Osteoblast (primary cell): Measurements from ENCODE around the gene AUTS2. TPM values are rescaled to one million over a fixed set of nuclear protein-coding genes. Genes with fewer than 3 reads are reported as not detected.

Source experiments
- DNase-seq: peaks from one replicate; pipeline ENCODE4 v3.0.0; 2011; ENCODE audit warnings: low spot score, mixed read lengths; ENCODE audit not compliant: insufficient read length; ENCODE audit errors: missing footprints
- H2AFZ ChIP-seq: 2 replicates; pipeline ENCODE4 v1.6.0; 2011; ENCODE audit warnings: mild to moderate bottlenecking, low read length
- H3K27ac ChIP-seq: 2 replicates; pipeline ENCODE4 v1.5.1; 2011; ENCODE audit warnings: mild to moderate bottlenecking, low read depth, low read length, moderate library complexity
- H3K27me3 ChIP-seq: 2 replicates; pipeline ENCODE4 v1.6.0; 2012; ENCODE audit warnings: mild to moderate bottlenecking, control low read depth, inconsistent platforms, low read length, moderate library complexity; ENCODE audit not compliant: insufficient read depth
- H3K36me3 ChIP-seq: 2 replicates; pipeline ENCODE4 v1.5.1; 2011; ENCODE audit warnings: mild to moderate bottlenecking, low read length, control low read depth, moderate library complexity; ENCODE audit not compliant: insufficient read depth
- H3K4me1 ChIP-seq: 2 replicates; pipeline ENCODE4 v1.5.1; 2011; ENCODE audit warnings: mild to moderate bottlenecking, low read length, control low read depth, moderate library complexity; ENCODE audit not compliant: insufficient read depth
- H3K4me2 ChIP-seq: 2 replicates; pipeline ENCODE4 v1.6.0; 2011; ENCODE audit warnings: mild to moderate bottlenecking, low read length; ENCODE audit not compliant: insufficient read depth
- H3K4me3 ChIP-seq: fragments of 200-600 bp; sonication (generic); 3 replicates; pipeline ENCODE4 v1.5.1; 2012; ENCODE audit warnings: mild to moderate bottlenecking, low read length, inconsistent platforms; ENCODE audit not compliant: insufficient read depth
- H3K79me2 ChIP-seq: 2 replicates; pipeline ENCODE4 v1.6.0; 2012; ENCODE audit warnings: mild to moderate bottlenecking, low read length, control low read depth, inconsistent platforms; ENCODE audit not compliant: insufficient read depth
- H3K9me3 ChIP-seq: 2 replicates; pipeline ENCODE4 v1.5.1; 2011; ENCODE audit warnings: low read depth, low read length, control low read depth
- H4K20me1 ChIP-seq: 2 replicates; pipeline ENCODE4 v1.6.0; 2012; ENCODE audit warnings: mild to moderate bottlenecking, low read length, control low read depth; ENCODE audit not compliant: insufficient read depth
- total RNA-seq: library from RNA; depleted of rRNA; stranded (reverse); fragments of >200 nt; gene quantifications from 2 replicates; pipeline ENCODE4 v1.2.3, GENCODE V29; 2012
- TF ChIP-seq, protein P1 (sequence below): IDR thresholded peaks from 2 replicates; pipeline ENCODE4 v1.5.1; 2011; ENCODE audit warnings: mild to moderate bottlenecking, low read depth, low read length, moderate library complexity; ENCODE audit errors: extremely low read depth

The AUTS2 gene
- total RNA-seq, 1 donor, result 15.2 TPM

DNA sequence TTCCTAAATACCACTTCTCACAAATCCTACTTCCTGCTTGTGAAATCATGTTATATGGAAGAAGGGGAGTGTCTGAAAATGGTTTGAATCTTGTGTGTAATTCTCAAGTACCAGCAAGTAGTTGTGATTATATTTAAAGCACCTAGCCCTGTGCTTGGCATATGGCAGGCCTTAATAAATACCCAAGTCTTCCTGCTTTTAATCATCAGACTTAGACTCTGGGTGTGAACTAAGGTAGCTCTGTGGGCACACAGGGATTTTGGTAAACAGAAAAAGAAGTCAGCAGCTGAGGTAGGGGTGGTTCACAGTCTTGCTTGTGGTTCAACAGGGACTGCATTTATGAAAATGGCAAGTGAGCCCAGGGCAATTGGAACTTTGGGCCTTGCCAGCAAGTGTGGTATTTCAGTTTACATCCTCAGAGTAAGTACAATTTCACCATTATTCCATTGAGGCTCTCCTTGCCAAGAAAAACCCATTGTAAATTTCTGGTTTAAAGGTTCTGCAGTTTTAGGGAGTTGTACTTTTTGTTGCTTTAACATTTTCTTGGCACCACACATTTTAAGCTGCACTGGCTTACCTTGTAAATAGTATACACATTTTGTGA, 215.5 kb downstream of the AUTS2 start:
- Histone ChIP-seq H4K20me1 (no peaks in the 10 kb centered on the region), H3K36me3 (no peaks in the 10 kb centered on the region), H3K79me2 (no peaks in the 10 kb centered on the region), H3K4me3 (no peak overlapping the region), H3K27me3 (no peaks in the 10 kb centered on the region), H3K4me2 (peak overlapping the region; percentile 55), H3K4me1 (peaks cover 19% of the 10 kb centered on the region), H2AFZ (peak overlapping the region; percentile 39), H3K27ac (no peak overlapping the region), H3K9me3 (no peaks in the 10 kb centered on the region)
- TF ChIP-seq, protein P1, sequence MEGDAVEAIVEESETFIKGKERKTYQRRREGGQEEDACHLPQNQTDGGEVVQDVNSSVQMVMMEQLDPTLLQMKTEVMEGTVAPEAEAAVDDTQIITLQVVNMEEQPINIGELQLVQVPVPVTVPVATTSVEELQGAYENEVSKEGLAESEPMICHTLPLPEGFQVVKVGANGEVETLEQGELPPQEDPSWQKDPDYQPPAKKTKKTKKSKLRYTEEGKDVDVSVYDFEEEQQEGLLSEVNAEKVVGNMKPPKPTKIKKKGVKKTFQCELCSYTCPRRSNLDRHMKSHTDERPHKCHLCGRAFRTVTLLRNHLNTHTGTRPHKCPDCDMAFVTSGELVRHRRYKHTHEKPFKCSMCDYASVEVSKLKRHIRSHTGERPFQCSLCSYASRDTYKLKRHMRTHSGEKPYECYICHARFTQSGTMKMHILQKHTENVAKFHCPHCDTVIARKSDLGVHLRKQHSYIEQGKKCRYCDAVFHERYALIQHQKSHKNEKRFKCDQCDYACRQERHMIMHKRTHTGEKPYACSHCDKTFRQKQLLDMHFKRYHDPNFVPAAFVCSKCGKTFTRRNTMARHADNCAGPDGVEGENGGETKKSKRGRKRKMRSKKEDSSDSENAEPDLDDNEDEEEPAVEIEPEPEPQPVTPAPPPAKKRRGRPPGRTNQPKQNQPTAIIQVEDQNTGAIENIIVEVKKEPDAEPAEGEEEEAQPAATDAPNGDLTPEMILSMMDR, result no peak
- DNase-seq, result no peak

DNA sequence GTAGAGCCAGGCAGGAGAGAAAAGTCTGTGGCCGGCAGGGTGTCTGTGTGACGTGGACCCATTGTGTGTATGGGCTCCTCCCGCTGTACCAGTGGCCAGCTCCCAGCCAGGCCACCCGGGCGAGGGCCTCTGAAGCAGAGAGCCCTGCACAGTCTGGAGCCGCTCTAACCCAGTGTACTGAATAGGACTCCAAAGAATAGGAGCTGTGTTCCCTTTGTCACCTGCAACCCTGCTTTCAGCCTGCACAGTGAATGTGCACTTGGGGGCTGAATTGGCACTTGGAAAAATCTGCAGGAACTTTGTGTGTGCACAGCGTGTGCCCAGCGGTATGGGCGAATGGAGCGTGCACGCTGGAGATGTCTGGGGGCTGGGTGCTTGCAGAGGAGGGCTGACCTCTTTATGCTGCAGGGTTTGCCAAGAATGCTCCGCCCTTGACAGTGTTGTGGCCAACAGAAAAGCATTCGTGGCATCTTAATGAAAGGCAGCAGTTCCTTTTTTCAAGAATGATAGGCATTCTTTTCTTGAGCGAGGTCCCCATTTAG, 216.2 kb downstream of the AUTS2 start:
- Histone ChIP-seq H2AFZ (peak overlapping the region; percentile 39), H3K4me3 (peak overlapping the region; percentile 24), H3K27me3 (no peaks in the 10 kb centered on the region), H3K4me2 (peak overlapping the region; percentile 55), H3K27ac (no peak overlapping the region), H4K20me1 (no peaks in the 10 kb centered on the region), H3K36me3 (no peaks in the 10 kb centered on the region), H3K4me1 (peaks cover 19% of the 10 kb centered on the region), H3K79me2 (no peaks in the 10 kb centered on the region), H3K9me3 (no peaks in the 10 kb centered on the region)
- TF ChIP-seq, protein P1, result no peak
- peak; percentile 77 for DNase-seq

DNA sequence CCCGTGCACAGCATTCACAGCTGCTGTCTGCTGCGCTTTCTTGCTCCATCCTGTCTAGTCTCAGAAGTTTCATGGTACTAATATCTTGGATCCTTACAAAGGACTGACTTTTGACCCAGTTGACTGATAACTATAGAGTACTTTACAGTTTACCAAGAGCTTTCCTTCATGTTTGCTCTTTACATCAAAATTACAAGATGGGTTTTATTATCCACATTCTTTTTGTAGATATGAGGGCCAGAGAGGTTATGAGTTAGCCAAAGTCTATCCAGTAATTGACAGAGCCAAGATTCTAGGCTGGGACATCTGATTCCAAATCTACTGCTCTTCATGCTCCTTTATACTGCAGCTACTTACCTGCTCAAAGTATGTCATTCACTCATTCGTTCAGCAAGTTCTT, 218.2 kb downstream of the AUTS2 start:
- TF ChIP-seq, protein P1, result no peak
- Histone ChIP-seq H3K79me2 (no peaks in the 10 kb centered on the region), H3K36me3 (no peaks in the 10 kb centered on the region), H3K27ac (no peak overlapping the region), H3K27me3 (no peaks in the 10 kb centered on the region), H3K4me2 (no peak overlapping the region), H3K4me3 (no peak overlapping the region), H2AFZ (no peak overlapping the region), H4K20me1 (no peaks in the 10 kb centered on the region), H3K9me3 (no peaks in the 10 kb centered on the region), H3K4me1 (peaks cover 19% of the 10 kb centered on the region)
- no peak for DNase-seq

DNA sequence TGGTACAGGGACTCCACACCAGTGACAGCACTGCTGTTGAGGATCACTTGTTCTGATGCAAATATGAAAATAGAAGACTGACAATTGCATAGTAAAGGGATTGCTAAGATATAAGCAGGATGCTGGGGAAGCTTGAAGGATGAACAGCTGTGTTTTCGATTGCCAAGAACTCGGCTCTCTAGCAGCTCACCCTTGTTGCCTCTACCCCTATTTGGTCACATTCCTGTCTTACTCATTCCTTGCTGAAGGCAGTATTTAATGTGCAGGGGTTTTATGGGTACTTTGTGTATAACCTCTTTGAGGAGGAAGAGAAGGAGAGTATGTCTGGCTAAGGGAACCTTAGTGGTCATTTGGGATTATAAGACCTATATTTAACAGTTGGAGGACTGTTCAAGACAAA, 218.8 kb downstream of the AUTS2 start:
- Histone ChIP-seq H3K4me1 (peaks cover 19% of the 10 kb centered on the region), H3K79me2 (no peaks in the 10 kb centered on the region), H3K4me2 (no peak overlapping the region), H3K4me3 (no peak overlapping the region), H3K36me3 (no peaks in the 10 kb centered on the region), H3K27ac (no peak overlapping the region), H3K27me3 (no peaks in the 10 kb centered on the region), H4K20me1 (no peaks in the 10 kb centered on the region), H2AFZ (no peak overlapping the region), H3K9me3 (no peaks in the 10 kb centered on the region)
- peak; percentile 93 for DNase-seq
- TF ChIP-seq, protein P1, result no peak
